ENCODE data around the gene EDAR.

The EDAR gene

DNA sequence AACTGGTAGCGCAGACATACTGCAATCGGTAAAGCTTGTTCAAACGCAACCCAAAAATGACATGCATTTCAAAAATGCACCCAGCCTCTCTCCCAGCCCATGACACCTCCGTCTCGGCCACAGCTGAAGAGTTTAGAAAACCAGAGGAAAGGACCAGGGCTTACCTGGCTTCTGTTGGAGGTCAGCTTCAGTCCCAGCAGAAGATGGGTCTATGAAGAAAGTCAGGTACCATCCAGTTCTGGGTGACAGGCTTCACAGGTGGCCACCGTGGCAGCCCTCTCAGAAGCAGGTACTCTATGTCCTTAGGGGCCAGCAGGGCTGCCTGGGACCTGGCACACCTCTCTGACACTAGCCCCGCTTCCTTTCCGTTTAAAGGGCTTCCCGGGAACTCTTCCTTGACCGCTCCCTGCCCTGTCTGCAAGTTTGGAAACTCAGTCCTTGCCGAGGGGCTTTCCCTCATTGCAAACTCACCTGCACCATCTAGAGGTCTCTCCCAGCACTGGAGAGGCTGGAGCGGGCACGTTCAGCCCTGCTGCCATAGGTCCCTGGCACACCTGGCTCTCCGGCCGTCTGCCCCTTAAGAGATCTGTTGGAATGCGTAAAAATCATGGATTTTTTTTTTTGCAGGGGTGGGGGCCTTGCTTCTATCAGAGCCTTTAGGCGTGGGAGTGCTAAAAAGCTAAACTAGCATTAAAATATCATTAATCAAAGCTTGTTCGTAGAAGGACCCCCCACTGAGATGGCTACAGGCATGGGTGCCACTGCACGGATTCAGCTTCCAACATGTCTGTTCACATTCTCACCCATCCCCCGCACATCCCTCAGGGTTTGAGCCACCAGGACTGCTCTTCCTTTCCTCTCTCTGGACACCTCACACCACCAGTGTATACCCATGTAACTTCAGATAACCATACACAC lies at the start of gene EDAR:
EDAR (minus strand) TSS at position 425 of the 918 bp plus-strand sequence. CDS start 58,206 bp downstream, outside the sequence.
- TF ChIP-seq GATA2 (IDR thresholded peaks at IDR 0.05; ENCODE audit: low read depth, low read length) (no peak), GATA3 (IDR thresholded peaks at IDR 0.05; ENCODE audit: low read depth, low read length) (no peak)

DNA sequence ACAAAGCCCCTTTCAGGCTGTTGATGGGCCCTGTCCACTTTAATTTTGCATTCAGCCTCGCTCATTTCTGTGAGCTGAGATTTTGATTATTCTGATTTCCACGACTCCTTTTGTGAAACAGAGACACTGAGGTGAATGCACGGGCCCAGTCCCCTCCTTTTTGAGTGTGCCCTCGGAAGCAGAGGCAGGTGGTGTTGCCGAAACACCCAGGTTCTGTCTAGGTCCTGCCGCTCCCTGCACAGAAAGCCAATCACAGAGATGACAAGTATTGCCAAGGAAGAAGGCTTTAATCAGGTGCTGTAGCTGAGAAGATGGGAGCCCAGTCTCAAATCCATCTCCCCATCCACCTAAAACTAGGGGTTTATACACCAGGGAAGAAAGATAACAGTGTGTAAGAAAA lies 44.2 kb upstream of the EDAR start:
- no peak for TF ChIP-seq GATA2 (IDR thresholded peaks at IDR 0.05; ENCODE audit: low read depth, low read length)
- TF ChIP-seq GATA3 (IDR thresholded peaks at IDR 0.05; ENCODE audit: low read depth, low read length) = no peak

DNA sequence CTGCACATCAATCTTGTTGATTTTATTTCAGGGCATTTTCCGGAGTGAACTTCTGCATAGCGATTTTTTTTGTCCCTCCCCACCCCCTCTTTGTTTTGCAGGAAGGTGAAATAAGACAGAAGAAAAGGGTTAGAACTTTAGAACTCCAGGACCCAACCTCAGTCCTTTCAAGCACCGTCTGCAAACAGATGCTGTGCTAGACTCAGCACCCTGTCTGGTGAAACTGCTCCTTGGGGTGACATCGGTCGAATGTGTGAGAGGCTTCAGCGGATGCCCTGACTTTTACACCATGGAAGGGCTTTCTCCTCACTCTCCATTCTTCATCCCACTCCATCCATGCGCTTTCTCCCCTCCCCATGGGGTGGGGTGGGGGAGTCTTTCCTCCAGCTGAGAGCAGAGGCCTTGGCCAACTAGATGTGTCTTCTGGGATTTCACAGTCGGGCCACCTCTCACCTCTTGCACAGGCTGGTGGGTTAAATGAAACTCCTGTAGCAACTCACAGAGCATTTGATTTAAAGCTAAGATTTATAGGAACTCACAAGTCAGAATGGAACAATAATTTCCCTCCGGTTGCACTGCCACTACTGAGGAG lies 43.3 kb upstream of the EDAR start:
- TF ChIP-seq GATA2 (IDR thresholded peaks at IDR 0.05; ENCODE audit: low read depth, low read length) (no peak), GATA3 (IDR thresholded peaks at IDR 0.05; ENCODE audit: low read depth, low read length) (no peak)

DNA sequence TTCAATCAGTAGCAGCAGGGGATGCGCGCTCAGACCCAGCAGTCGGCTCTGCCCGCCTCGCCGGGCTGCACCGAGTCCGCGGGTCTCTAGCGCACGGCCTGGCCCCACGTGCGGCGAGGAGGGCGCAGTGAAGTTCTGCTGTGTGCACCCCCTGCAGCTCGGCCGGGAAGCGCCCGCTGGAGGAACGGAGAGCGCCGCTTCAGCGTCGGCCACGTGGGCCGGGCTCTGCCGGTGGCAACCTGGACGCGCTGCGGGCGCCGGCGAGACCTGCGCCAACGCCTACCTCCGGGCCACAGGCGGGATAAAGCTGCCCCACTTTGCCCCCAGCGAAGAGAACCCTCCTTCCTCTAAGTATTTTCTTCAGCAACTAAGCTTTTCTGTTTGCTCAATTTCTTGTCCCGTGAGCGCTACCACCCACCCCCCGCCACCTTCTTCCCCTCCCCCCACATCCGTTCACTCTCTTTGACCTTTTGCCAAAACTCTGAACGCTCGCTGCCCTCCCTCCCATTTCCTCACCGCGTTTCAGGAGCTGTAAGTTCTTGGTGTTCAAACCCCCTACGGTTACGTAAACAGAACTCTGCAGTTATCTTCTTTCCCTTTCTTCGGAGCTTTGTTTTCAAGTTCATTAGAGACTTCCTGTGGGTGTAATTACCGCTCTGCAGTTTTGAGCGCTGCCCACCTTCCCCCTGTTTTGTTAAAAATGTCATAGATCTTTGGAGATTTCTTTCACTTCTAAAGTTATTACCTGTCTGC lies 42.6 kb upstream of the EDAR start:
- TF ChIP-seq GATA3 (IDR thresholded peaks at IDR 0.05; ENCODE audit: low read depth, low read length) (no peak), GATA2 (IDR thresholded peaks at IDR 0.05; ENCODE audit: low read depth, low read length) (no peak)

DNA sequence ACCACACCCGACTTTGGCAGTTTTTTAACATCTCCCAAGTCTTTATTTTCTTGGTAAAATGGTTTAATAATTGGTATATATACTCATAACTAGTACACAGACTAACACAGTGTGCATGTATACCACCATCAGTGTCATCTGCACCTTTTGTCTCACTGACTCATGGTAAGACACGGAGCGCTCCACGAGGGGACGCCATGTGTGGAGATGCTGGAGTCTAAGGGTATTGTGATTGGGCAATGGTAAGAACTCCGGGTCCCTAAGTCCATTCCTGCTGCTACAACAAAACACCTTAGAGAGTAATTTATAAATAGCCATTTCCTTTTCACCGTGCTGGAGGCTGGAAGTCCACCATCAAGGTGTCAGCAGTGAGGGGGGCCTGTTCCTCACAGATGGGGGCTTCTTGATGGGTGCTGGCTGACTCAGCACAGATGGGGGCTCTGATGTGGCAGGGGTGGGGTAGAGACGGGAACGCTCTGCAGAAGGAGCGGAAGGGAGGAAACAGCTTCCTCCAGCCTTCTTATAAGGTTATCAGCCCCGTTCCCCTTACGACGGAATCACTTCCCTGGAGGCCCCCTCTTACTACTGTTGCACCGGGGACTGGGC lies 42.0 kb upstream of the EDAR start:
- TF ChIP-seq GATA3 (IDR thresholded peaks at IDR 0.05; ENCODE audit: low read depth, low read length) (no peak), GATA2 (IDR thresholded peaks at IDR 0.05; ENCODE audit: low read depth, low read length) (no peak)

DNA sequence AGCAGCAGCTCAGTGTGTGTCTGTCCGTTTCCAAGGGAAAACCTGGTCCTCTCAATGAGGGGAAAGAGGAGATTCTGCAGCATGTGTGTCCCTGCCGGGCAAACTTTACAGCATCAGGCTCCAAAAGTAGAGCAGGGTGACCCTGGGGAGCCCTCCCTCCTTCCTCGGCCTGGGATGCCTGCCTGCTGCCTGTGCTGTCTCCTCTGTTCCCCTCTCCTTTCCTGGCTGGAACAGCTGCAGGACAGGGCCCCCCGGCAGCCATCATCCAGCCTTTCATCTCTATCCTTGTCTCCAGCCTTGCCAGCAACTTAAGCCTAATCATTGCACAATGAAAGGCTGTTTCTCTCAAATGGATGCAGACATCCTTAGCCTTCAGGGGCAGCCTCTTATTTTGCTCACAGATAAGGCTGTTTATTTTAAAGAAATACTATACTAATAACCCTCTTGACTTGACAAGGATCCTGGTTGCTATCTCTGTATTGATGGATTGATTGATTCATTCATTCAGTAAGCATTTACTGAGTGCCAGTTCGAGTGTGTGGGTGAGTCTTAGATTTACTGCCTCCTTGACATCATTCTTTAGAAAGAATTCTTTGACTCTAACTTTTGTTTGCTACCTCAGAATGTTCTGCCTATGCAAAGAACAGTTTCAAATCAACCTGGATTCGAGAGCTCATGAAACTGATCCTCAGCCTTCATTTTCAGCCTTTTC lies 40.6 kb upstream of the EDAR start:
- no peak for TF ChIP-seq GATA2 (IDR thresholded peaks at IDR 0.05; ENCODE audit: low read depth, low read length)
- TF ChIP-seq GATA3 (IDR thresholded peaks at IDR 0.05; ENCODE audit: low read depth, low read length) = no peak

DNA sequence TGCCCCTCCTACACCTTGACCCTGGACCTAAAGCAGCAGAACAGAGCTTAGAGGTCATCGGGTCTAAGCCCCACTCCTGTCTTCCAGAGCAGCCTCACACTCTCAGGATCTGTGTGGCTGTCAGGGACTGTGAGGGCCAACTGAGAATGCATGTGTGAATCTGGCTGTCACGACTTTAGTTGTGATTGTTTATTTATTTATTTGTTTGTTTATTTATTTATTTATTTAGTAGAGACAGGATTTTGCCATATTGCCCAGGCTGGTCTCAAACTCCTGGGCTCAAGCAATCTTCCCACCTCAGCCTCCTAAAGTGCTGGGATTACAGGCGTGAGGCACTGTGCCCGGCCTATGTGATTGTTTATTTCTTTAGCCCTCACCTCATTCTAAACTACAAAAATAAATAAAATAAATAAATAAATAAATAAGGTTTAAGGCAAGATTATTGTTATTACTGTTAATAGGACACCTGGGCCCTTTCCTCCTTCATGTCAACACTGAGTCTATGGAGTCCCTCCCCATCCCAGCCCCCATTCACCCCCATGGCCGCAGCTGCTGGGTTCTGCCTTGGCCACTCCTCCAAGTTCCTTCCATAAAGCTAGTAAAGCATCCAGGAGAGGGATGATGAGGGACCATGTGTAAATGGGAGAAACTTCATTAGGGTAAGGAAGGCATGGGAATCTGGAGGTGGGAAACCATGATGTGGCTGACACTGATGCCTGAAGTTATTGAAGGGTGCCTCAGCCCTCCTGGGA lies 39.9 kb upstream of the EDAR start:
- no peak for TF ChIP-seq GATA3 (IDR thresholded peaks at IDR 0.05; ENCODE audit: low read depth, low read length)
- no peak for TF ChIP-seq GATA2 (IDR thresholded peaks at IDR 0.05; ENCODE audit: low read depth, low read length)

DNA sequence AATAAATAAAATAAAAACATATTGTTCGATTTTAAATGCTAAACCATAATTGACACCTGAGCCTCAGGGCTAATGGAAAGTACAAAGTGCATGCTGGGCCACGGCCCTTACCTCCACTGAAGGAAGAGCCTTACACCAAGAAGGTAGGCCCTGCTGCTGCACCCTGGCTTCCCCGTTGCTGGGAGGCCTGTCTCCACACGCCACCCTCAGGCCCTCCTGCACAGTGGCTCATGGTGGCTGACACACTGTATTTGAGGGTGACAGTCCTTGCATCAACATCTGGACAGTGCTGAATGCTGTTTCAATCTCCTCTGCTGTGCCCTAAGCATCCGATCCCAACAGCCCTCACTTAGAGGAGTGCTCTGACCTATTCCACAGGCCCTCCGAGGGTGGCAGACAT lies 39.3 kb upstream of the EDAR start:
- TF ChIP-seq GATA2 (IDR thresholded peaks at IDR 0.05; ENCODE audit: low read depth, low read length) (no peak), GATA3 (IDR thresholded peaks at IDR 0.05; ENCODE audit: low read depth, low read length) (no peak)

DNA sequence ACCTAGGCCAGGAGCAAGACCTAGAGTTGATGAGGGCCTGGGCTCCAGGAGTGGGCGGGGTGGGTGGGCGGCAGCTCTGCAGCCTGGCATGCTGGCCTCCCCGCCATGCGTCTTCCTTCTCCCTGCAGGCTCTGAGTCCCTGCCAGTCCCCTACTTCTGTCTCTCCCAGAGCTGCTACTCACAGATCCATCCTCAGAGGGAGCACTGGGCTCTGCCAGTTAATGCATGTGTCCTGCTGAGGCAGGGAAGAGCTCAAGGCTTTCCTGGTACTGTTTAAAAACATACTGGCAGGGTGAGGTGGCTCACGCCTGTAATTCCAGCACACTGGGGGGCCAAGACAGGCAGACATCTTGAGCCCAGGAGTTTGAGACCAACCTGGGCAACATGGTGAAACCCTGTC lies 38.7 kb upstream of the EDAR start:
- TF ChIP-seq GATA3 (IDR thresholded peaks at IDR 0.05; ENCODE audit: low read depth, low read length) (no peak), GATA2 (IDR thresholded peaks at IDR 0.05; ENCODE audit: low read depth, low read length) (no peak)

DNA sequence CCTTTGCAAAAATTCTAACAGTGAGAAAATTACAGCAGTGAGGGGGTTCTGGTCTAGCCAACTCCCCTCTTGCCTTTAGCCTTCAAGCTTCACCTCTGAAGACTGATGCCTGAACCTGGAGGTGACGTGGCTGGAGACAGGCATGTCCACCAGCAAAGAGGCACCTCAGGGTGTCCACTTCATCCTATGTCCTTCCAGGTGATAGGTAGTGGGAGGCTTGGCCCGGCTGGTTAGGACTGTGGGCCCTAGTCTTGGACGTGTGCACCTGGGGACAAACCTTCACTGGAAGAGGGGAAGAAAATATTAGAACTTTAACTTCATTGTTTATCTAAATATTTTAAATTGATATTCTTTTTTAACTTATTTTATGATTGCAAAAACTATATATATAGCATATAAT lies 35.5 kb upstream of the EDAR start:
- TF ChIP-seq GATA2 (IDR thresholded peaks at IDR 0.05; ENCODE audit: low read depth, low read length) (no peak), GATA3 (IDR thresholded peaks at IDR 0.05; ENCODE audit: low read depth, low read length) (no peak)

DNA sequence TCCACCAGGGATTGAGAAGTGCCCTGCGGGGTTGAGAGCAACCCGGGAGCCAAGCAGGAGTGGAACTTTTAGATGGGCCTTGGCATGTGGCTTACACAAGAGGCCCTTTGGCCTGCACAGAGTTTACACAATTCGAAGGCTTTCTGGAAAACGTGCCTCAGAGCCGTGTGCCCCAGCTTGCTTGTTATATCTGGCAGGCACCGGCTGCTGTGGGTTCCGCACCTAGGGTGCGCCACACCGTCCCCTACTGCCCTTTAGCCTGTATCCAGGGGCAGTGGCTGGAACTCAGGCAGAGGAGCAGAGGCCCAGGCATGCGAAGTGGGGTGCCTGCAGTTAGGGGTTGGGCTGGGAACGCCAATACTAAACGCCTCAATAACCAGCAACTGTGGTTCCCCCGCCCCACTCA lies 32.9 kb upstream of the EDAR start:
- TF ChIP-seq GATA3 (IDR thresholded peaks at IDR 0.05; ENCODE audit: low read depth, low read length) = no peak
- TF ChIP-seq GATA2 (IDR thresholded peaks at IDR 0.05; ENCODE audit: low read depth, low read length) = no peak

DNA sequence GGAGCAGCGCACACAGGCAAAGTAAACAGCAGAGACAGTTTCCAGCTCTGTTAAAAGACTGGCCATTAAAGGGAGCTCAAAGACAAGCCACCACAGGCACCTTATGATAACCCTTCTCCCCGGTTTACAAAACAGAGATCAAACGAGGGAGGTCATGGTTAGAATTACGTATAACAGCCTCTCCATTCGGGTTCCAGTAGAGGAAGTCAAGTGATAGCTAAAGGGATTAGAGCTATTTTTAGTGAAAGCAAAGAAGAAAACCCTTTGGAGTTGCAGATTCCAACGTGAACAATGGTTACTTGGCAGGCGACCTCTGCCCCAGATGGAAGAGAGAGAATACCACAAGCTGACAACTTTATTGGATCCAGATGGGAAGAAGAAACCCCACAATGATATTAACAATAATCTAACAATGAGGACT lies 31.2 kb upstream of the EDAR start:
- TF ChIP-seq GATA3 (IDR thresholded peaks at IDR 0.05; ENCODE audit: low read depth, low read length) = no peak
- no peak for TF ChIP-seq GATA2 (IDR thresholded peaks at IDR 0.05; ENCODE audit: low read depth, low read length)

DNA sequence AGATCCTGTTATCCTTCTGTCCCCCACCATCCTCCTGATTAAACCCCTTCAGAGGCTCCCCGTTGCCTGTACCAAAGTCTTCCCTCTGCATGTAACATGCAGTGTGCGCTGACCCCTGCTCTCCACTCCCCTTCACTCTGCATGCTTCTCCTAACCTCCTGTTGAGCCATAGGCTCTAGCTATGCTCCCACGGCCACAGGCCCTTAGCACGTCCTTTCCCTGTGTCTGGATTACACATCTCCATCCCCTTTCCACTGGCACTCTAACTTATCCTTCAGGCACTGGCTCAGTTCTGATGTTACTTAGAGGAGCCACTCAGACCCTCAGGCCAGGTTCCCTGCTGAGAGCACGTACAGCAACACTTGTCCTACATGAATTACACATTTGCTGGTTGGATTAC lies 29.4 kb upstream of the EDAR start:
- no peak for TF ChIP-seq GATA3 (IDR thresholded peaks at IDR 0.05; ENCODE audit: low read depth, low read length)
- no peak for TF ChIP-seq GATA2 (IDR thresholded peaks at IDR 0.05; ENCODE audit: low read depth, low read length)

Measured in SH-SY5Y (cell line).